GM23338 (cell line): ENCODE data around the gene MIDN. TPM values are rescaled to one million over a fixed set of nuclear protein-coding genes. Genes with fewer than 3 reads are reported as not detected.
A peak's percentile ranks its signal among the peaks of the same experiment; 100 is the strongest.

Experiments
- ATAC-seq: fragments of 200-7000 bp; cut with Tn5 transposase; 3 replicates; pipeline ENCODE4 v1.9.1; 2020
- DNase-seq: peaks from one replicate; pipeline ENCODE4 v3.0.0-alpha.2; 2015; ENCODE audit warnings: low spot score
- H2AFZ ChIP-seq: fragments of 200-600 bp; sonication (generic); 2 replicates; pipeline ENCODE4 v1.8.0; 2016; ENCODE audit warnings: antibody characterized with exemption, mild to moderate bottlenecking, moderate library complexity
- H3F3A ChIP-seq: fragments of 200-600 bp; sonication (generic); replicated peaks from 2 replicates; pipeline ENCODE4 v1.8.0; 2017; ENCODE audit warnings: antibody characterized with exemption, mixed run types, low read depth
- H3K27ac ChIP-seq: fragments of 200-600 bp; sonication (generic); 2 replicates; pipeline ENCODE4 v1.6.1; 2016; ENCODE audit warnings: low read depth
- H3K27me3 ChIP-seq: fragments of 200-600 bp; sonication (generic); 2 replicates; pipeline ENCODE4 v1.8.0; 2016; ENCODE audit warnings: mild to moderate bottlenecking, mixed run types, moderate library complexity; ENCODE audit not compliant: insufficient read depth
- H3K36me3 ChIP-seq: fragments of 200-600 bp; sonication (generic); 2 replicates; pipeline ENCODE4 v1.8.0; 2016; ENCODE audit warnings: mild to moderate bottlenecking; ENCODE audit not compliant: insufficient read depth
- H3K4me1 ChIP-seq: fragments of 200-600 bp; sonication (generic); 2 replicates; pipeline ENCODE4 v1.8.0; 2016; ENCODE audit warnings: mild to moderate bottlenecking, moderate library complexity; ENCODE audit not compliant: insufficient read depth
- H3K4me2 ChIP-seq: fragments of 200-600 bp; sonication (generic); 2 replicates; pipeline ENCODE4 v1.7.1; 2017; ENCODE audit warnings: mixed run types
- H3K4me3 ChIP-seq: fragments of 200-600 bp; sonication (generic); 2 replicates; pipeline ENCODE4 v1.6.1; 2016; ENCODE audit warnings: mixed run types
- H3K79me2 ChIP-seq: fragments of 200-600 bp; sonication (generic); replicated peaks from 2 replicates; pipeline ENCODE4 v1.8.0; 2017; ENCODE audit warnings: mild to moderate bottlenecking; ENCODE audit not compliant: insufficient read depth
- H3K9me2 ChIP-seq: fragments of 200-600 bp; sonication (generic); 2 replicates; pipeline ENCODE4 v1.8.0; 2017; ENCODE audit not compliant: insufficient read depth
- H4K20me1 ChIP-seq: fragments of 200-600 bp; sonication (generic); replicated peaks from 2 replicates; pipeline ENCODE4 v1.8.0; 2017; ENCODE audit warnings: mild to moderate bottlenecking; ENCODE audit not compliant: insufficient read depth
- H3K27ac Mint-ChIP-seq: 2 replicates; pipeline ENCODE4 v1.8.0; 2020; ENCODE audit warnings: inconsistent platforms, mild to moderate bottlenecking, moderate library complexity, mixed read lengths
- H3K27me3 Mint-ChIP-seq: 3 replicates; pipeline ENCODE4 v1.8.0; 2022; ENCODE audit warnings: low read depth, mild to moderate bottlenecking, moderate library complexity, mixed read lengths, inconsistent platforms; ENCODE audit not compliant: insufficient read depth, poor library complexity
- H3K36me3 Mint-ChIP-seq: 3 replicates; pipeline ENCODE4 v1.8.0; 2021; ENCODE audit warnings: low read depth, mild to moderate bottlenecking, inconsistent platforms, moderate library complexity, mixed read lengths
- H3K4me1 Mint-ChIP-seq: 3 replicates; pipeline ENCODE4 v1.8.0; 2020; ENCODE audit warnings: mild to moderate bottlenecking, inconsistent platforms, mixed read lengths
- H3K4me3 Mint-ChIP-seq: 3 replicates; pipeline ENCODE4 v1.8.0; 2021; ENCODE audit warnings: moderate library complexity, mild to moderate bottlenecking, inconsistent platforms, mixed read lengths
- H3K9me3 Mint-ChIP-seq: 3 replicates; pipeline ENCODE4 v1.8.0; 2020; ENCODE audit warnings: moderate library complexity, mild to moderate bottlenecking, inconsistent platforms, mixed read lengths
- CREB1 ChIP-seq: fragments of 250-450 bp; sonication (Bioruptor Pico); IDR thresholded peaks from 2 replicates; pipeline ENCODE4 v1.5.0; 2020; ENCODE audit warnings: low read depth, mild to moderate bottlenecking, moderate library complexity
- CTCF ChIP-seq, 2 experiments: fragments of 200-600 bp in 1 of 2; sonication (generic) in 1 of 2; conservative IDR thresholded peaks; 2 replicates each; pipeline versions ENCODE4 v1.5.1 to v1.6.1; 2016 to 2017; ENCODE audit warnings: antibody characterized with exemption in 2 of 2, low read depth in 2 of 2, mild to moderate bottlenecking in 2 of 2, moderate library complexity in 1 of 2
- ETS1 ChIP-seq: IDR thresholded peaks from 2 replicates; pipeline ENCODE4 v1.6.1; 2016; ENCODE audit warnings: antibody characterized with exemption
- EZH2 ChIP-seq: fragments of 200-600 bp; sonication (generic); IDR thresholded peaks from one replicate; pipeline ENCODE4 v1.8.0; 2017; ENCODE audit warnings: antibody characterized with exemption, mild to moderate bottlenecking, low read depth; ENCODE audit not compliant: unreplicated experiment
- EZH2phosphoT487 ChIP-seq: fragments of 200-600 bp; sonication (generic); IDR thresholded peaks from one replicate; pipeline ENCODE4 v1.8.1; 2018; ENCODE audit warnings: antibody characterized with exemption; ENCODE audit not compliant: unreplicated experiment
- JUNB ChIP-seq: IDR thresholded peaks from one replicate; pipeline ENCODE4 v1.6.1; 2016; ENCODE audit warnings: antibody characterized with exemption; ENCODE audit not compliant: unreplicated experiment
- NANOG ChIP-seq: IDR thresholded peaks from 2 replicates; pipeline ENCODE4 v1.6.1; 2016; ENCODE audit warnings: antibody characterized with exemption, borderline replicate concordance
- POLR2AphosphoS5 ChIP-seq: IDR thresholded peaks from 2 replicates; pipeline ENCODE4 v1.6.1; 2016; ENCODE audit warnings: antibody characterized with exemption, low read depth
- REST ChIP-seq: IDR thresholded peaks from one replicate; pipeline ENCODE4 v1.6.1; 2018; ENCODE audit warnings: antibody characterized with exemption; ENCODE audit not compliant: unreplicated experiment
- STAT1 ChIP-seq: IDR thresholded peaks from one replicate; pipeline ENCODE4 v1.6.1; 2016; ENCODE audit warnings: antibody characterized with exemption; ENCODE audit not compliant: unreplicated experiment
- ZNF114 ChIP-seq: fragments of 250-450 bp; sonication (Bioruptor Pico); IDR thresholded peaks from 2 replicates; pipeline ENCODE4 v1.5.0; 2020; ENCODE audit warnings: mild to moderate bottlenecking, moderate library complexity
- ZNF331 ChIP-seq: fragments of 250-450 bp; sonication (Bioruptor Pico); IDR thresholded peaks from 2 replicates; pipeline ENCODE4 v1.5.0; 2020; ENCODE audit warnings: low read depth, mild to moderate bottlenecking, moderate library complexity
- ZNF462 ChIP-seq: fragments of 250-450 bp; sonication (Bioruptor Pico); IDR thresholded peaks from 2 replicates; pipeline ENCODE4 v1.5.0; 2020; ENCODE audit warnings: mild to moderate bottlenecking, moderate library complexity
- polyA plus RNA-seq: library from polyadenylated mRNA; unstranded; fragments of >200 nt; fragmentation: Nextera tagmentation; extraction: Ambion mirVana; gene quantifications from 2 replicates; pipeline ENCODE4 v1.2.1, GENCODE V29; 2016
- total RNA-seq: library from RNA; depleted of rRNA; stranded (reverse); fragments of >200 nt; shearing (Covaris generic); gene quantifications from 2 replicates; pipeline ENCODE4 v1.2.3, GENCODE V29; 2014

MIDN gene
- total and polyA plus RNA-seq, 2 experiments from 2014 or later, result 28.6 to 113 TPM

- H3K4me3 ChIP-seq, result no peak overlapping the region
- no peak for DNase-seq
Measured at GRCh38 chr19:1199531-1199930, 48.9 kb upstream of the MIDN start.

More at GRCh38 chr19:1199531-1199930, 48.9 kb upstream of the MIDN start:
- Histone ChIP-seq H2AFZ (no peak overlapping the region), H3K4me2 (no peak overlapping the region), H3F3A (peaks cover 8% of the 10 kb centered on the region), H3K27ac (no peak overlapping the region), H4K20me1 (no peaks in the 10 kb centered on the region), H3K4me1 (no peaks in the 10 kb centered on the region), H3K79me2 (no peaks in the 10 kb centered on the region), H3K9me2 (no peaks in the 10 kb centered on the region), H3K27me3 (no peaks in the 10 kb centered on the region), H3K36me3 (no peaks in the 10 kb centered on the region)
- Mint-ChIP-seq H3K4me1 (no peaks in the 10 kb centered on the region), H3K27me3 (peaks cover 3% of the 10 kb centered on the region), H3K4me3 (no peak overlapping the region), H3K9me3 (no peaks in the 10 kb centered on the region), H3K36me3 (no peaks in the 10 kb centered on the region), H3K27ac (no peak overlapping the region)
- TF ChIP-seq POLR2AphosphoS5 (no peak), ZNF114 (no peak), CREB1 (CRISPR knock-in tag) (no peak), CTCF (conservative IDR thresholded peaks at IDR 0.05; ENCODE audit: low read depth in 2 of 2) (no peak), ZNF331 (no peak), EZH2 (no peak), ZNF462 (CRISPR knock-in tag) (no peak), EZH2phosphoT487 (no peak), NANOG (no peak), REST (no peak), JUNB (no peak), ETS1 (no peak), STAT1 (no peak)
- ATAC-seq, result peak; percentile 39; the same call in 2 of the 3 replicates
